Pericardium fibroblast (primary cell): Measurements from ENCODE around the gene DCP2. TPM values are rescaled to one million over a fixed set of nuclear protein-coding genes. Genes with fewer than 3 reads are reported as not detected.

Source experiments
- total RNA-seq: library from RNA; depleted of rRNA; stranded (reverse); fragments of >200 nt; gene quantifications from 2 replicates; pipeline ENCODE4 v1.2.3, GENCODE V29; 2015

The DCP2 gene
- 10.7 and 12.0 TPM in 2 replicates for total RNA-seq

GRCh38 chr5:112976432-112977309 is at the start of gene DCP2:
Gene DCP2, plus strand, starts transcription at chr5:112976798. Its CDS starts 136 bp downstream, at chr5:112976934.

Other genes with a start within 250 kb of the DCP2 start
- 15.9 and 26.9 TPM in 2 replicates for gene APC, start 238.9 kb upstream of the DCP2 start, total RNA-seq
- gene SRP19, start 115.5 kb upstream of the DCP2 start, total RNA-seq, result 40.3 and 46.0 TPM in 2 replicates
- 38.6 and 52.5 TPM in 2 replicates for gene REEP5, start 54.6 kb upstream of the DCP2 start, total RNA-seq